GM12878 (cell line): ENCODE data around the gene EFTUD2.

Source experiments
- BHLHE40 ChIP-seq, 2 experiments: fragments of 450-650 bp in 1 of 2; IDR thresholded peaks; 2 replicates each; pipeline ENCODE4 v1.6.1; 2011 to 2017; ENCODE audit warnings: low read depth in 2 of 2, borderline replicate concordance in 1 of 2, improper control_type of control experiment in 1 of 2, low read length in 1 of 2, mild to moderate bottlenecking in 1 of 2
- EP300 ChIP-seq, 2 experiments: fragments of 150-350 bp in 1 of 2; IDR thresholded peaks; 2 replicates each; pipeline ENCODE4 v1.6.1; 2011 to 2012; ENCODE audit warnings: low read depth in 2 of 2, low read length in 2 of 2, borderline replicate concordance in 1 of 2, improper control_type of control experiment in 1 of 2, inconsistent platforms in 1 of 2; ENCODE audit not compliant: control insufficient read depth in 1 of 2
- EZH2 ChIP-seq: IDR thresholded peaks from 2 replicates; pipeline ENCODE4 v1.6.1; 2012; ENCODE audit warnings: low read depth, mild to moderate bottlenecking, control low read depth, inconsistent platforms, low read length, borderline replicate concordance; ENCODE audit not compliant: control insufficient read depth
- HCFC1 ChIP-seq: fragments of 150-350 bp; IDR thresholded peaks from 2 replicates; pipeline ENCODE4 v1.6.1; 2014; ENCODE audit warnings: low read length
- LARP7 ChIP-seq: fragments of 450-650 bp; IDR thresholded peaks from 2 replicates; pipeline ENCODE4 v1.6.1; 2017; ENCODE audit warnings: mild to moderate bottlenecking
- NR2C1 ChIP-seq: fragments of 450-650 bp; IDR thresholded peaks from 2 replicates; pipeline ENCODE4 v1.6.1; 2017; ENCODE audit warnings: antibody characterized with exemption, mild to moderate bottlenecking, moderate library complexity
- NR2C2 ChIP-seq: IDR thresholded peaks from 2 replicates; pipeline ENCODE4 v1.6.1; 2011; ENCODE audit warnings: borderline replicate concordance, low read depth; ENCODE audit not compliant: control insufficient read depth, insufficient read length
- PBX3 ChIP-seq: IDR thresholded peaks from 2 replicates; pipeline ENCODE4 v1.6.1; 2011; ENCODE audit warnings: mild to moderate bottlenecking, low read depth, low read length, moderate library complexity; ENCODE audit not compliant: insufficient replicate concordance
- POLR2A ChIP-seq: IDR thresholded peaks from 2 replicates; pipeline ENCODE4 v1.6.1; 2011; ENCODE audit warnings: low read depth, mild to moderate bottlenecking, low read length
- RAD21 ChIP-seq: IDR thresholded peaks from 2 replicates; pipeline ENCODE4 v1.6.1; 2011; ENCODE audit warnings: mild to moderate bottlenecking, low read depth, low read length, moderate library complexity; ENCODE audit not compliant: insufficient read depth
- RELA ChIP-seq: fragments of 450-650 bp; IDR thresholded peaks from 2 replicates; pipeline ENCODE4 v1.8.0; 2014; ENCODE audit warnings: borderline replicate concordance; ENCODE audit not compliant: partially characterized antibody
- SRF ChIP-seq, 2 experiments: IDR thresholded peaks; 2 replicates each; pipeline ENCODE4 v1.6.1; 2011; ENCODE audit warnings: low read depth in 2 of 2, low read length in 2 of 2, mild to moderate bottlenecking in 1 of 2, moderate library complexity in 1 of 2
- TF ChIP-seq, protein P1 (sequence below), 3 experiments: IDR thresholded peaks in 2 of 3; conservative IDR thresholded peaks in 1 of 3; 2 replicates each; pipeline ENCODE4 v1.5.1; 2011; ENCODE audit warnings: low read depth in 3 of 3, low read length in 3 of 3, mild to moderate bottlenecking in 3 of 3, control low read depth in 2 of 3, moderate library complexity in 2 of 3, inconsistent platforms in 1 of 3, mixed read lengths in 1 of 3; ENCODE audit not compliant: control insufficient read depth in 2 of 3, insufficient read depth in 1 of 3; ENCODE audit errors: extremely low read depth in 1 of 3

DNA sequence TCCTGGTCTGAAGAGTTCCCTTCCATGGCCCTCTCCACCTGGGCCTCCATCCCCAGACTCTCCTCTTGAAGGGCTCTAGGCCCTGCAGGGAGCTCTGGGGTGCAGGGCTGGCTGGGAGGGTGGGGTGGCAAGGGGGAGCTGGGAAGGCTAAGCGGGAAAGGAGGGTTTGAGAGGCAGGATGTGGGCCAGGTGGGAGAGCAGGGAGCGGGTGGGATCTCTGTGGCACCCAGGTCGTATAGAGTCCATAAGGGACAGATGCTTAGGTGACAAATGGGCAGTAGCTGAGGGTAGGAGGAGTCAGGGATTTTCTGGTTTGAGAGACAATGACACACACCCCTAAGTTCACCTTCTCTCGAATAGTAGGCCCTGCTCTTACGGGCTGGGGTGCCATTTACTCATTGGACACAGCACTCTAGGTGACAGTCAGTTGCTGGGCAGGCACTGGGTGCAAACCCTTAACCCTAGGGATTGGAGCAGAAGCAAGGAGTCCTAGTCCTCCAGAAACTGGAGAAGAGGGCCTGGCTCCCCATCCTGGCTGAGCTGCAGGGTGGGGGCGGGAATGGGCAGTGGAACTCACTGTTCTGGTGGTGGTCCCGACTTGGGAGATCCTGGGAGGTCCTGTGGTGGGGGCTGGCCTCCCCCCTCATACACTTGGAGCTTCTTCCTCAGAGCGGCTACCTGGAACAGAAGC, 33.0 kb upstream of the EFTUD2 start:
- no peak for TF ChIP-seq SRF (IDR thresholded peaks at IDR 0.05; ENCODE audit: low read depth in 2 of 2, low read length in 2 of 2)
- TF ChIP-seq POLR2A: no peak
- no peak for TF ChIP-seq RELA
- TF ChIP-seq, protein P1, sequence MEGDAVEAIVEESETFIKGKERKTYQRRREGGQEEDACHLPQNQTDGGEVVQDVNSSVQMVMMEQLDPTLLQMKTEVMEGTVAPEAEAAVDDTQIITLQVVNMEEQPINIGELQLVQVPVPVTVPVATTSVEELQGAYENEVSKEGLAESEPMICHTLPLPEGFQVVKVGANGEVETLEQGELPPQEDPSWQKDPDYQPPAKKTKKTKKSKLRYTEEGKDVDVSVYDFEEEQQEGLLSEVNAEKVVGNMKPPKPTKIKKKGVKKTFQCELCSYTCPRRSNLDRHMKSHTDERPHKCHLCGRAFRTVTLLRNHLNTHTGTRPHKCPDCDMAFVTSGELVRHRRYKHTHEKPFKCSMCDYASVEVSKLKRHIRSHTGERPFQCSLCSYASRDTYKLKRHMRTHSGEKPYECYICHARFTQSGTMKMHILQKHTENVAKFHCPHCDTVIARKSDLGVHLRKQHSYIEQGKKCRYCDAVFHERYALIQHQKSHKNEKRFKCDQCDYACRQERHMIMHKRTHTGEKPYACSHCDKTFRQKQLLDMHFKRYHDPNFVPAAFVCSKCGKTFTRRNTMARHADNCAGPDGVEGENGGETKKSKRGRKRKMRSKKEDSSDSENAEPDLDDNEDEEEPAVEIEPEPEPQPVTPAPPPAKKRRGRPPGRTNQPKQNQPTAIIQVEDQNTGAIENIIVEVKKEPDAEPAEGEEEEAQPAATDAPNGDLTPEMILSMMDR (IDR thresholded peaks at IDR 0.05 in 2 of 3, conservative IDR thresholded peaks at IDR 0.05 in 1 of 3; ENCODE audit: control insufficient read depth in 2 of 3, extremely low read depth in 1 of 3, insufficient read depth in 1 of 3, low read depth in 3 of 3, low read length in 3 of 3): no peak
- TF ChIP-seq BHLHE40 (IDR thresholded peaks at IDR 0.05; ENCODE audit: borderline replicate concordance in 1 of 2, low read depth in 2 of 2, low read length in 1 of 2): no peak
- no peak for TF ChIP-seq EZH2
- TF ChIP-seq NR2C2: no peak
- TF ChIP-seq PBX3: no peak
- no peak for TF ChIP-seq RAD21
- no peak for TF ChIP-seq EP300 (IDR thresholded peaks at IDR 0.05; ENCODE audit: borderline replicate concordance in 1 of 2, control insufficient read depth in 1 of 2, low read depth in 2 of 2, low read length in 2 of 2)
- no peak for TF ChIP-seq NR2C1
- no peak for TF ChIP-seq LARP7
- no peak for TF ChIP-seq HCFC1
